Renal cortical epithelial cell (primary cell): ENCODE results near the gene ADGRE2. TPM values are rescaled to one million over a fixed set of nuclear protein-coding genes. Genes with fewer than 3 reads are reported as not detected.

Source experiments
- total RNA-seq: library from RNA; depleted of rRNA; stranded (reverse); fragments of >200 nt; gene quantifications from 2 replicates; pipeline ENCODE4 v1.2.3, GENCODE V29; 2014

ADGRE2 gene
- total RNA-seq, 1 donor from 2014 or later, result 0.15 TPM

Other genes with a start within 250 kb of the ADGRE2 start
- 33.4 and 35.6 TPM in 2 replicates for gene TECR, start 249.0 kb downstream of the ADGRE2 start, total RNA-seq
- gene NDUFB7, start 206.5 kb downstream of the ADGRE2 start, total RNA-seq, result 108 and 413 TPM in 2 replicates
- not detected in 2 replicates for gene CLEC17A, start 195.5 kb downstream of the ADGRE2 start, total RNA-seq
- gene ADGRE3, start 103.7 kb downstream of the ADGRE2 start, total RNA-seq, result not detected in 2 replicates
- 2.6 and 12.4 TPM in 2 replicates for gene ZNF333, start 88.5 kb downstream of the ADGRE2 start, total RNA-seq
- not detected in 2 replicates for gene OR7A5, start 56.6 kb upstream of the ADGRE2 start, total RNA-seq
- not detected in 2 replicates for gene OR7C1, start 56.6 kb upstream of the ADGRE2 start, total RNA-seq
- not detected in 2 replicates for gene OR7A10, start 70.4 kb upstream of the ADGRE2 start, total RNA-seq
- not detected in 2 replicates for gene OR7A17, start 107.6 kb upstream of the ADGRE2 start, total RNA-seq
- not detected in 2 replicates for gene OR7C2, start 162.9 kb upstream of the ADGRE2 start, total RNA-seq
- not detected in 2 replicates for gene SLC1A6, start 201.3 kb upstream of the ADGRE2 start, total RNA-seq